HL-60 (cell line): ENCODE data around the gene BTBD6.
A peak's percentile ranks its signal among the peaks of the same experiment; 100 is the strongest.
"Not testable (repeated sequence)": the region's sequence is repeated elsewhere in the genome, so short reads cannot be mapped to it uniquely, and the experiment has no call there.

Source experiments
- DNase-seq, 2 experiments: peaks; one replicate each; pipeline ENCODE4 v3.0.0-alpha.2; 2010 to 2020; ENCODE audit warnings: low read depth in 1 of 2, low spot score in 1 of 2
- H3K27ac ChIP-seq: fragments of 250-450 bp; sonication (Bioruptor Pico); replicated peaks from 2 replicates; pipeline ENCODE4 v1.5.1; 2020; ENCODE audit warnings: mild to moderate bottlenecking, moderate library complexity
- H3K27me3 ChIP-seq: fragments of 250-450 bp; sonication (Bioruptor Pico); 2 replicates; pipeline ENCODE4 v1.5.1; 2021; ENCODE audit warnings: mild to moderate bottlenecking, moderate library complexity; ENCODE audit not compliant: insufficient read depth, poor library complexity, severe bottlenecking
- H3K4me3 ChIP-seq: replicated peaks from 2 replicates; pipeline ENCODE4 v1.5.1; 2011; ENCODE audit warnings: mild to moderate bottlenecking, control low read depth, low read length; ENCODE audit not compliant: insufficient read depth
- GABPA ChIP-seq: IDR thresholded peaks from 2 replicates; pipeline ENCODE4 v1.6.1; 2012; ENCODE audit warnings: low read depth
- POLR2AphosphoS5 ChIP-seq: IDR thresholded peaks from 2 replicates; pipeline ENCODE4 v1.6.1; 2012; ENCODE audit warnings: low read depth
- SPI1 ChIP-seq: IDR thresholded peaks from 2 replicates; pipeline ENCODE4 v1.6.1; 2012; ENCODE audit warnings: low read depth, mild to moderate bottlenecking, borderline replicate concordance
- TF ChIP-seq, protein P1 (sequence below): IDR thresholded peaks from one replicate; pipeline ENCODE4 v1.5.1; 2011; ENCODE audit warnings: low read length, control low read depth, inconsistent platforms; ENCODE audit not compliant: insufficient read depth
- TF ChIP-seq, protein P2 (sequence below): IDR thresholded peaks from 2 replicates; pipeline ENCODE4 v1.6.1; 2012; ENCODE audit warnings: low read depth; ENCODE audit not compliant: insufficient replicate concordance

The BTBD6 gene

DNA sequence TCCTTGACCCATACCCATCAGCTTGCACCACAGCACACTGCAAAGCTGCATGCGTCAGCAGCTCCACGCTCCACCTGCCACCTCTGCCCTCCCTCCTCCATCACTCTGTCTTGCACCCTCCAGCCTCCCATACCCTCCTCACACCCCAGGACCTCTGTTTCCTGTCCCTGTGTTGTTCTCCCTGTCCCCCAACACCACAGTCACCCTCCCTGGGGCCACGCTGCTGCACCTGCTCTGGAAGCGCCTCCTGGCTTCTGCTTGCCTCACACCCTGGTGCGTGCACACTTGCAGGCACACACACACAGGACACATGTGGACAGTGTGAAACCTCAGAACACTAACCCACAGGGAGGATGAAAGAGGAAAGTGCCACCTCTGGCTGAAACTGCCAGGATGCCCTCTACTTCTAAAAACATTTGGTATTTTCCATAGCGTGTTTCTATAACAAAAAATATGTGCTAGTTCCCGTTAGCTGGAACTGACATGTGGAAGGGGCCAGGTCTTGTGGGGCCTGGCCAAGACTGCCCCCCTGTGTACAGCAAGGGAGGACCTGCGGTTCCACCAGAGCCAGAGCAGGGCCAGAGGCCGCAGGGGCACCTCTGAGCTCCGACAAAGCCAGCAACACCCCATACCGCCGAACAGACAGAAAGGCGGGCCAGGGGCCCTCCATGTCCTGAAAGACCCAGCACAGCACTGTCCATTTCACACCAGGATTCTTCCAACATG is 42.5 kb downstream of the BTBD6 start:
- TF ChIP-seq, protein P1, sequence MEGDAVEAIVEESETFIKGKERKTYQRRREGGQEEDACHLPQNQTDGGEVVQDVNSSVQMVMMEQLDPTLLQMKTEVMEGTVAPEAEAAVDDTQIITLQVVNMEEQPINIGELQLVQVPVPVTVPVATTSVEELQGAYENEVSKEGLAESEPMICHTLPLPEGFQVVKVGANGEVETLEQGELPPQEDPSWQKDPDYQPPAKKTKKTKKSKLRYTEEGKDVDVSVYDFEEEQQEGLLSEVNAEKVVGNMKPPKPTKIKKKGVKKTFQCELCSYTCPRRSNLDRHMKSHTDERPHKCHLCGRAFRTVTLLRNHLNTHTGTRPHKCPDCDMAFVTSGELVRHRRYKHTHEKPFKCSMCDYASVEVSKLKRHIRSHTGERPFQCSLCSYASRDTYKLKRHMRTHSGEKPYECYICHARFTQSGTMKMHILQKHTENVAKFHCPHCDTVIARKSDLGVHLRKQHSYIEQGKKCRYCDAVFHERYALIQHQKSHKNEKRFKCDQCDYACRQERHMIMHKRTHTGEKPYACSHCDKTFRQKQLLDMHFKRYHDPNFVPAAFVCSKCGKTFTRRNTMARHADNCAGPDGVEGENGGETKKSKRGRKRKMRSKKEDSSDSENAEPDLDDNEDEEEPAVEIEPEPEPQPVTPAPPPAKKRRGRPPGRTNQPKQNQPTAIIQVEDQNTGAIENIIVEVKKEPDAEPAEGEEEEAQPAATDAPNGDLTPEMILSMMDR: no peak
- peak; percentile 97 for TF ChIP-seq POLR2AphosphoS5
- H3K27me3 ChIP-seq: no peaks in the 10 kb centered on the region
- H3K4me3 ChIP-seq: no peak overlapping the region
- DNase-seq: peak; percentile 44 to 77
- peak overlapping the region; percentile 64 for H3K27ac ChIP-seq

DNA sequence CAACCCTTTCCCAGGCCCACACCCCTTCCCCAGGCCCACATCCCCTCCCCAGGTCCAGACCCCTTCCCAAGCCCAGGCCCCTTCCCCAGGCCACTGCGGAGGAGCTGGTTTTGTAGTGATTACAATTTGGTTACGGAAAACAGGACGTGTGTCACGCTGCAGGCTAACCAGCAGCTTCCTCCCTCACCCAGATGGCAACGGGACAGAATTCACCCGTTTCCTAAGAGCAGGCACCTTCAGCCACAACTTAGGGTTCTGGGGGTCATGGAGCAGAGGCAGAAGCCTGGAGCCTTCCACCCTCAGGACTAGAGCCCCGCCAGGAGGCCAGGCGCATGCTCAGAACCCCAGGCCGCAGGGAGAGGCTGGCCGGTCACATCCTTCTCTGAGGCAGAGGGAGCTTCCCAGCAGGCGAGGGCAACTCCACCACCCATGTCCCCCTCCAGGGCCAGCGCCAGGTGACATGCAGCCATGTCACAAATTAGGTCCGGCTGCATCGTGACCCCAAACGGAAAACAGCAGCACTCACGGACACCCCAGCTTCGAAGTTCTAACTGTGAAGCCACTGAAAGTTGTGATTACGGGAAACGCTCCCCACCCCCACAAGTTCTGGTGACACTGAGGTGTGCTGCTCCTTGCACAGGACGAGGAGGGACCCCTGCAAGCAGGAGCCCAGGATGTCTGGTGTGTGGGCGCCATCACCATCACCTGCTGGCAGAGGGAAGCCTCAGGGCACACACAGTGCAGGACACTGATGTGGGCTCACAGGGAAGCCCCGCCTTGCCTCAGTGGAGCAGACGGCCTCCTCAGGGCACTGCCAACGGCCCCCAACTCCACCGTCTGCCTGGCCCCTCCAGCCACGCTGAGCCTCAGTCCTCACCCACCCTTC is 44.7 kb downstream of the BTBD6 start:
- no peak overlapping the region for H3K4me3 ChIP-seq
- peak in 1 of 2 experiments; percentile 76 for DNase-seq
- H3K27ac ChIP-seq: peak overlapping the region; percentile 64
- no peaks in the 10 kb centered on the region for H3K27me3 ChIP-seq
- TF ChIP-seq SPI1 (peak; percentile 44; the same call in 1 of the 2 replicates), GABPA (no peak), POLR2AphosphoS5 (peak; percentile 56; the same call in 1 of the 2 replicates)
- TF ChIP-seq, protein P1: no peak
- TF ChIP-seq, protein P2, sequence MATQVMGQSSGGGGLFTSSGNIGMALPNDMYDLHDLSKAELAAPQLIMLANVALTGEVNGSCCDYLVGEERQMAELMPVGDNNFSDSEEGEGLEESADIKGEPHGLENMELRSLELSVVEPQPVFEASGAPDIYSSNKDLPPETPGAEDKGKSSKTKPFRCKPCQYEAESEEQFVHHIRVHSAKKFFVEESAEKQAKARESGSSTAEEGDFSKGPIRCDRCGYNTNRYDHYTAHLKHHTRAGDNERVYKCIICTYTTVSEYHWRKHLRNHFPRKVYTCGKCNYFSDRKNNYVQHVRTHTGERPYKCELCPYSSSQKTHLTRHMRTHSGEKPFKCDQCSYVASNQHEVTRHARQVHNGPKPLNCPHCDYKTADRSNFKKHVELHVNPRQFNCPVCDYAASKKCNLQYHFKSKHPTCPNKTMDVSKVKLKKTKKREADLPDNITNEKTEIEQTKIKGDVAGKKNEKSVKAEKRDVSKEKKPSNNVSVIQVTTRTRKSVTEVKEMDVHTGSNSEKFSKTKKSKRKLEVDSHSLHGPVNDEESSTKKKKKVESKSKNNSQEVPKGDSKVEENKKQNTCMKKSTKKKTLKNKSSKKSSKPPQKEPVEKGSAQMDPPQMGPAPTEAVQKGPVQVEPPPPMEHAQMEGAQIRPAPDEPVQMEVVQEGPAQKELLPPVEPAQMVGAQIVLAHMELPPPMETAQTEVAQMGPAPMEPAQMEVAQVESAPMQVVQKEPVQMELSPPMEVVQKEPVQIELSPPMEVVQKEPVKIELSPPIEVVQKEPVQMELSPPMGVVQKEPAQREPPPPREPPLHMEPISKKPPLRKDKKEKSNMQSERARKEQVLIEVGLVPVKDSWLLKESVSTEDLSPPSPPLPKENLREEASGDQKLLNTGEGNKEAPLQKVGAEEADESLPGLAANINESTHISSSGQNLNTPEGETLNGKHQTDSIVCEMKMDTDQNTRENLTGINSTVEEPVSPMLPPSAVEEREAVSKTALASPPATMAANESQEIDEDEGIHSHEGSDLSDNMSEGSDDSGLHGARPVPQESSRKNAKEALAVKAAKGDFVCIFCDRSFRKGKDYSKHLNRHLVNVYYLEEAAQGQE: no peak

DNA sequence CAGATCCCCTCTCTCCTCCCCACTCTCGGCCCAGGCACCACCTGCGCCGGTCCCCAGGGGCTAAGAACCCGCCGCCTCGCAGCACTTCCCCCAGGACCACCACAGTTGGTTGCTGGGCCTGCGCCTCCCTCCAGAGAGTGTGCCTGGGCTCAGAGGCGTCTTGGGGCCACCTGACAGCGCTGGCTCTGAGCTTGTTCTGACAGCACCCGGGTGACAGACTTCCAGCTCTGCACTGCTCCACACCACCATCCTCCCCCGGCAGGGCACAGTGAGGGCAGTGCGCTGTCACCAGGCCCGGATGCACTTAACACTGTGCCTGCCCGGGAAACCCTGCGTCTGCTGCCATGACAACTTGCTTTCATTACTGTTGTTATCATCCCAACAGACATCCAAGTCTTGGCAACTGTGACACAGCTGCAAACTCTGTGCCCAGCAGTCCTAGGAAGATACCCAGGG is 45.8 kb downstream of the BTBD6 start:
- Histone ChIP-seq H3K4me3 (no peak overlapping the region), H3K27ac (peak overlapping the region; percentile 64), H3K27me3 (no peaks in the 10 kb centered on the region)
- DNase-seq: peak in 1 of 2 experiments; percentile 21
- TF ChIP-seq, protein P2: no peak
- no peak for TF ChIP-seq SPI1
- TF ChIP-seq, protein P1: no peak
- no peak for TF ChIP-seq POLR2AphosphoS5
- no peak for TF ChIP-seq GABPA

DNA sequence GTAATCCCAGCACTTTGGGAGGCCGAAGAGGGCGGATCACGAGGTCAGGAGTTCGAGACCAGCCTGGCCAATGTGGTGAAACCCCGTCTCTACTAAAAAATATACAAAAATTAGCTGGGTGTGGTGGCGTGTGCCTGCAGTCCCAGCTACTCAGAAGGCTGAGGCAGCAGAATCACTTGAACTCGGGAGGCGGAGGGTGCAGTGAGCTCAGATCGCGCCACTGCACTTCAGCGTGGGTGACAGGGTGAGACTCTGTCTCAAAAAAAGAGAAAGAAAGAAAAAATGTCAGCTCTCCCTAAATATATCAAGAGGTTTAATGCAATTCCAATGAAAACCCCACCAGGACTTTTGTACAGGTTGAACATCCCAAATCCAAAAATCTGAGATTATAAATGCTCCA is 49.0 kb downstream of the BTBD6 start:
- H3K27me3 ChIP-seq, H3K4me3 ChIP-seq, DNase-seq, H3K27ac ChIP-seq: not testable (repeated sequence)
